Fibroblast of lung (primary cell): ENCODE measurements around the gene EXOC2. TPM values are rescaled to one million over a fixed set of nuclear protein-coding genes. Genes with fewer than 3 reads are reported as not detected.

Source experiments
- DNase-seq, 2 donors: peaks; one replicate each; pipeline versions ENCODE4 v3.0.0 to v3.0.0-alpha.2; 2010; ENCODE audit warnings: low read depth in 2 of 2
- H2AFZ ChIP-seq: 2 replicates; pipeline ENCODE4 v1.5.1; 2012; ENCODE audit warnings: low read length, control low read depth, inconsistent platforms
- H3K27ac ChIP-seq: 2 replicates; pipeline ENCODE4 v1.5.1; 2011; ENCODE audit warnings: low read length, control low read depth; ENCODE audit not compliant: insufficient read depth
- H3K27me3 ChIP-seq: 2 replicates; pipeline ENCODE4 v1.5.1; 2011; ENCODE audit warnings: mild to moderate bottlenecking, low read length; ENCODE audit not compliant: control insufficient read depth, insufficient read depth
- H3K36me3 ChIP-seq: 2 replicates; pipeline ENCODE4 v1.5.1; 2011; ENCODE audit warnings: low read length; ENCODE audit not compliant: control insufficient read depth, insufficient read depth
- H3K4me1 ChIP-seq: 2 replicates; pipeline ENCODE4 v1.5.1; 2011; ENCODE audit warnings: low read length; ENCODE audit not compliant: control insufficient read depth, insufficient read depth; ENCODE audit errors: extremely low read depth
- H3K4me2 ChIP-seq: 2 replicates; pipeline ENCODE4 v1.5.1; 2011; ENCODE audit warnings: low read length, control low read depth; ENCODE audit not compliant: insufficient read depth; ENCODE audit errors: extremely low read depth
- H3K4me3 ChIP-seq, 4 experiments: fragments of 200-600 bp in 1 of 4; sonication (generic) in 1 of 4; replicated peaks in 1 of 4; 2 replicates each; pipeline ENCODE4 v1.5.1; 2011 to 2016; ENCODE audit warnings: low read length in 4 of 4, low read depth in 3 of 4, mild to moderate bottlenecking in 3 of 4, control low read depth in 2 of 4, inconsistent platforms in 1 of 4, mixed read lengths in 1 of 4; ENCODE audit not compliant: insufficient read depth in 1 of 4; ENCODE audit errors: control extremely low read depth in 1 of 4
- H3K79me2 ChIP-seq: 2 replicates; pipeline ENCODE4 v1.5.1; 2012; ENCODE audit warnings: mild to moderate bottlenecking, low read length, inconsistent platforms; ENCODE audit not compliant: control insufficient read depth, insufficient read depth
- H3K9ac ChIP-seq: 2 replicates; pipeline ENCODE4 v1.5.1; 2011; ENCODE audit warnings: mild to moderate bottlenecking, low read length, control low read depth; ENCODE audit not compliant: insufficient read depth
- H3K9me3 ChIP-seq: 2 replicates; pipeline ENCODE4 v1.5.1; 2012; ENCODE audit warnings: low read depth, low read length; ENCODE audit not compliant: control insufficient read depth, insufficient read depth
- H4K20me1 ChIP-seq: 2 replicates; pipeline ENCODE4 v1.5.1; 2011; ENCODE audit warnings: low read length; ENCODE audit not compliant: control insufficient read depth, insufficient read depth; ENCODE audit errors: extremely low read depth
- EZH2 ChIP-seq: IDR thresholded peaks from 2 replicates; pipeline ENCODE4 v1.5.1; 2012; ENCODE audit warnings: low read length, control low read depth, mild to moderate bottlenecking; ENCODE audit errors: missing control alignments
- polyA plus RNA-seq, 2 donors: library from polyadenylated mRNA; depleted of rRNA in 1 of 2; stranded (reverse) in 1 of 2; unstranded in 1 of 2; fragments of >200 nt; gene quantifications; 2 replicates each; pipeline ENCODE4 v1.2.1, GENCODE V29; 2011 to 2012; ENCODE audit warnings: missing spikeins in 1 of 2
- total RNA-seq: library from RNA; depleted of rRNA; stranded (reverse); fragments of >200 nt; gene quantifications from 2 replicates; pipeline ENCODE4 v1.2.1, GENCODE V29; 2014
- TF ChIP-seq, protein P1 (sequence below), 2 donors: IDR thresholded peaks in 1 of 2; conservative IDR thresholded peaks in 1 of 2; 1 replicate in 1 of 2; 2 replicates in 1 of 2; pipeline ENCODE4 v1.5.1; 2011 to 2012; ENCODE audit warnings: low read length in 2 of 2, control low read depth in 1 of 2, inconsistent platforms in 1 of 2, low read depth in 1 of 2, mild to moderate bottlenecking in 1 of 2

The EXOC2 gene
- total and polyA plus RNA-seq, 2 donors (not counting 1 experiment from before 2014, with no cell fraction given) = 19.7 to 42.3 TPM

DNA sequence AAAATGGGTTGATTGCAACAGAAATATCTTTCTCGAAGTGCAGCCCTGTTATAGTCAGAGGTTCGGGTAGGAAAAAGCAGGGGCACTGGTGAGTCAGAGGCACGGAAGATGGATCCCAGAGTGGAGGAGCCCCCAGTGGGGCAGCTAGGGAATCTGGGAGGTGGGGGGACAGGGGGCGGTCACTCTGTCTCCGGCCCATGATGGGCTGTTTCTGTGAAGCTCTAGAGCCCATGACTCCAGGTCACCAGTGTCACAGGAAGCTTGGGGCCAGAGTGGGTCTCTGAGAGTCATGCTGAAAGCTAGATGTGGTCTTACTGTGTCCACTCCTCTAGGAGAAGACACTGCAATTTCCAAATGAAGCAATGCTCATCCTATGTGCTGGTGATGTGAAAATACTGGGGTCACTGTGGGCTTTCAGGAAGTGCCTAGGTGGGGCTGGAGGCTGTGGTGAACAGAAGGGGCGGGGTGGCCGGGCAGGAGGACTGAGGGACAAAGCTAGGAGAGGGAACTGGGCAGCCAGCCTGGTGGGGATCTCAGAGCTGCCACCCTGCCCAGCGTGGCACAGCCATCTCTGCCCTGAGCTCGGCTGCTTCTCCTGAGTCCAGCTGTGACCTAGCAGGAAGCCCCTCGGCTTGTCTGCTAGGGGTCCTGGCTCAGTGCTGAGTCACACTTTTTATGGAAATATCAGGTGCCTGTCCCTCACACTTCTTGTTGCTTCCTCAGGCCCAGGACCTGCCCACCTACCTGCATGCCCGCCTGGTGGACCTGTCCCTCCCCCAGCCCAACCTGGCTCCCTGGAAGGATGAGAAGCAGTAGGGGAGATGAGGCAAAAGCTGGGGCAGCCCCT is 247.1 kb downstream of the EXOC2 start:
- no peaks in the 10 kb centered on the region for H3K36me3 ChIP-seq
- TF ChIP-seq, protein P1, sequence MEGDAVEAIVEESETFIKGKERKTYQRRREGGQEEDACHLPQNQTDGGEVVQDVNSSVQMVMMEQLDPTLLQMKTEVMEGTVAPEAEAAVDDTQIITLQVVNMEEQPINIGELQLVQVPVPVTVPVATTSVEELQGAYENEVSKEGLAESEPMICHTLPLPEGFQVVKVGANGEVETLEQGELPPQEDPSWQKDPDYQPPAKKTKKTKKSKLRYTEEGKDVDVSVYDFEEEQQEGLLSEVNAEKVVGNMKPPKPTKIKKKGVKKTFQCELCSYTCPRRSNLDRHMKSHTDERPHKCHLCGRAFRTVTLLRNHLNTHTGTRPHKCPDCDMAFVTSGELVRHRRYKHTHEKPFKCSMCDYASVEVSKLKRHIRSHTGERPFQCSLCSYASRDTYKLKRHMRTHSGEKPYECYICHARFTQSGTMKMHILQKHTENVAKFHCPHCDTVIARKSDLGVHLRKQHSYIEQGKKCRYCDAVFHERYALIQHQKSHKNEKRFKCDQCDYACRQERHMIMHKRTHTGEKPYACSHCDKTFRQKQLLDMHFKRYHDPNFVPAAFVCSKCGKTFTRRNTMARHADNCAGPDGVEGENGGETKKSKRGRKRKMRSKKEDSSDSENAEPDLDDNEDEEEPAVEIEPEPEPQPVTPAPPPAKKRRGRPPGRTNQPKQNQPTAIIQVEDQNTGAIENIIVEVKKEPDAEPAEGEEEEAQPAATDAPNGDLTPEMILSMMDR (conservative IDR thresholded peaks at IDR 0.05 in 1 of 2, IDR thresholded peaks at IDR 0.05 in 1 of 2; ENCODE audit: low read depth in 1 of 2, low read length in 2 of 2) = no peak
- no peak for TF ChIP-seq EZH2
- H3K27ac ChIP-seq = no peak overlapping the region
- H3K9me3 ChIP-seq = no peaks in the 10 kb centered on the region
- DNase-seq = no peak
- H4K20me1 ChIP-seq = no peaks in the 10 kb centered on the region
- H3K4me3 ChIP-seq = no peak overlapping the region
- no peaks in the 10 kb centered on the region for H3K79me2 ChIP-seq
- no peak overlapping the region for H3K9ac ChIP-seq
- H2AFZ ChIP-seq = no peak overlapping the region
- no peaks in the 10 kb centered on the region for H3K27me3 ChIP-seq
- H3K4me1 ChIP-seq = no peaks in the 10 kb centered on the region
- no peak overlapping the region for H3K4me2 ChIP-seq

DNA sequence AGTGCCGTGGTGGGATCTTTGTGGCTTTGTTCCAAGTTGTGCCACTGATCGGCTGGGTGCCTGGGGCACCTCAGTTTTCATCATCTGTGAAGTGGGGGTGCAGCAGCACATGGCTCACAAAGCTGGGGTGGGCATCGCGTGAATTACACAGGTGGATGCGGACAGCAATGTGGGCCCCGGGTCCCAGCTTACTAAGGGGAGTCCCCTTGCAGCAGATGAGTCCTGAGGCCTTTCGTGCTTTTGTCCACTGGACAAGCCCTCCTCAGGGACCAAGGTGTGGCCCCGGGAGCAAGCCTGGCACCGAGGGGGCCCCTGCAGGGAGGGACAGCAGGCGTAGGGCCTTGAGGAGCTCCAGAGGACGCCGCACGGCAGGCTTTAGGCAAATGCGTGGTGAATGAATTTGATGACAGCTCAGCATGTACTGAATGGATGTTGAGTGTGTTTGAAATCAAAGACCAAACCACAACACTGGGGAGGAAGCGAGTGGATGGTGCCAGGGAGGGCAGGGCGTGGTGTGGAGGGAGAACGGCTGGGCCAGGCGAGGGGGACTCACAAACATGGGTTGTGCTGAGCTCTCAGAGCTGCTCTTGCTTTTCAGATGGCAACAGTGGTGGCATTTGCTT is 248.2 kb downstream of the EXOC2 start:
- Histone ChIP-seq H3K9ac (no peak overlapping the region), H3K27me3 (no peaks in the 10 kb centered on the region), H3K4me2 (no peak overlapping the region), H3K27ac (no peak overlapping the region), H3K9me3 (no peaks in the 10 kb centered on the region), H4K20me1 (no peaks in the 10 kb centered on the region), H3K79me2 (no peaks in the 10 kb centered on the region), H3K4me1 (no peaks in the 10 kb centered on the region), H3K36me3 (no peaks in the 10 kb centered on the region), H2AFZ (no peak overlapping the region), H3K4me3 (no peak overlapping the region)
- no peak for DNase-seq
- TF ChIP-seq, protein P1 (conservative IDR thresholded peaks at IDR 0.05 in 1 of 2, IDR thresholded peaks at IDR 0.05 in 1 of 2; ENCODE audit: low read depth in 1 of 2, low read length in 2 of 2) = no peak
- no peak for TF ChIP-seq EZH2

DNA sequence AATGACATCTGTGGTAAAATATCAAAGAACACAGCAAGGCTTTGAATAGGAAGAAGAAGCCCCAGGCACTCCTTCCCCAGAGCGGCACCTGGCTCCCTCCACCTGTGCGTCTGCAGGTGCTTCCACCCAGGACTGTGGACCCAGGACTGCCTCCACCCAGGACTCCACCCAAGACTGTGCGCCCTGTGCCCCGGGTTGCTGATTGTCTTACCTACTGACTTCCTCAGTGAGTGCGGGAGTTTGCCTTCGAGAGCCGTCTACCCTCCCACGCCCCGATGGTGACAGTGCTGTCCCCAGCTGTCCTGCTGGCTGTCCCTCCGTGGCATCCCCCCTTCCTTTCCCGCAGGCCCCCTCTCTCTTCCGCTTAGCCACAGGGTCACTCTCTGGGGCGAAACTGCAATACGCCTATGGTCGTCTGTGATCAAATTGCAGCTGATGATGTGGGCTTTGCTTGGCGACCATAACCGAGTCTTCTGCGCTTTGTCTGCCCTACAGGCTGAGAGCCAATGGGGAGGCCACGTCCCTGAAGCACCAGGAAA is 249.2 kb downstream of the EXOC2 start:
- Histone ChIP-seq H3K9ac (no peak overlapping the region), H3K4me3 (no peak overlapping the region), H4K20me1 (no peaks in the 10 kb centered on the region), H3K79me2 (no peaks in the 10 kb centered on the region), H3K36me3 (no peaks in the 10 kb centered on the region), H3K27ac (no peak overlapping the region), H3K4me1 (no peaks in the 10 kb centered on the region), H3K4me2 (no peak overlapping the region), H3K9me3 (no peaks in the 10 kb centered on the region), H3K27me3 (no peaks in the 10 kb centered on the region), H2AFZ (no peak overlapping the region)
- no peak for TF ChIP-seq EZH2
- TF ChIP-seq, protein P1 (conservative IDR thresholded peaks at IDR 0.05 in 1 of 2, IDR thresholded peaks at IDR 0.05 in 1 of 2; ENCODE audit: low read depth in 1 of 2, low read length in 2 of 2) = no peak
- DNase-seq = no peak
